GM23338 (cell line): ENCODE measurements around the gene PRR4. TPM values are rescaled to one million over a fixed set of nuclear protein-coding genes. Genes with fewer than 3 reads are reported as not detected.

ENCODE experiments used
- ATAC-seq: fragments of 200-7000 bp; cut with Tn5 transposase; 3 replicates; pipeline ENCODE4 v1.9.1; 2020
- DNase-seq: peaks from one replicate; pipeline ENCODE4 v3.0.0-alpha.2; 2015; ENCODE audit warnings: low spot score
- H2AFZ ChIP-seq: fragments of 200-600 bp; sonication (generic); 2 replicates; pipeline ENCODE4 v1.8.0; 2016; ENCODE audit warnings: antibody characterized with exemption, mild to moderate bottlenecking, moderate library complexity
- H3F3A ChIP-seq: fragments of 200-600 bp; sonication (generic); replicated peaks from 2 replicates; pipeline ENCODE4 v1.8.0; 2017; ENCODE audit warnings: antibody characterized with exemption, mixed run types, low read depth
- H3K27ac ChIP-seq: fragments of 200-600 bp; sonication (generic); 2 replicates; pipeline ENCODE4 v1.6.1; 2016; ENCODE audit warnings: low read depth
- H3K27me3 ChIP-seq: fragments of 200-600 bp; sonication (generic); 2 replicates; pipeline ENCODE4 v1.8.0; 2016; ENCODE audit warnings: mild to moderate bottlenecking, mixed run types, moderate library complexity; ENCODE audit not compliant: insufficient read depth
- H3K36me3 ChIP-seq: fragments of 200-600 bp; sonication (generic); 2 replicates; pipeline ENCODE4 v1.8.0; 2016; ENCODE audit warnings: mild to moderate bottlenecking; ENCODE audit not compliant: insufficient read depth
- H3K4me1 ChIP-seq: fragments of 200-600 bp; sonication (generic); 2 replicates; pipeline ENCODE4 v1.8.0; 2016; ENCODE audit warnings: mild to moderate bottlenecking, moderate library complexity; ENCODE audit not compliant: insufficient read depth
- H3K4me2 ChIP-seq: fragments of 200-600 bp; sonication (generic); 2 replicates; pipeline ENCODE4 v1.7.1; 2017; ENCODE audit warnings: mixed run types
- H3K4me3 ChIP-seq: fragments of 200-600 bp; sonication (generic); 2 replicates; pipeline ENCODE4 v1.6.1; 2016; ENCODE audit warnings: mixed run types
- H3K79me2 ChIP-seq: fragments of 200-600 bp; sonication (generic); replicated peaks from 2 replicates; pipeline ENCODE4 v1.8.0; 2017; ENCODE audit warnings: mild to moderate bottlenecking; ENCODE audit not compliant: insufficient read depth
- H3K9me2 ChIP-seq: fragments of 200-600 bp; sonication (generic); 2 replicates; pipeline ENCODE4 v1.8.0; 2017; ENCODE audit not compliant: insufficient read depth
- H4K20me1 ChIP-seq: fragments of 200-600 bp; sonication (generic); replicated peaks from 2 replicates; pipeline ENCODE4 v1.8.0; 2017; ENCODE audit warnings: mild to moderate bottlenecking; ENCODE audit not compliant: insufficient read depth
- H3K27ac Mint-ChIP-seq: 2 replicates; pipeline ENCODE4 v1.8.0; 2020; ENCODE audit warnings: inconsistent platforms, mild to moderate bottlenecking, moderate library complexity, mixed read lengths
- H3K27me3 Mint-ChIP-seq: 3 replicates; pipeline ENCODE4 v1.8.0; 2022; ENCODE audit warnings: low read depth, mild to moderate bottlenecking, moderate library complexity, mixed read lengths, inconsistent platforms; ENCODE audit not compliant: insufficient read depth, poor library complexity
- H3K36me3 Mint-ChIP-seq: 3 replicates; pipeline ENCODE4 v1.8.0; 2021; ENCODE audit warnings: low read depth, mild to moderate bottlenecking, inconsistent platforms, moderate library complexity, mixed read lengths
- H3K4me1 Mint-ChIP-seq: 3 replicates; pipeline ENCODE4 v1.8.0; 2020; ENCODE audit warnings: mild to moderate bottlenecking, inconsistent platforms, mixed read lengths
- H3K4me3 Mint-ChIP-seq: 3 replicates; pipeline ENCODE4 v1.8.0; 2021; ENCODE audit warnings: moderate library complexity, mild to moderate bottlenecking, inconsistent platforms, mixed read lengths
- H3K9me3 Mint-ChIP-seq: 3 replicates; pipeline ENCODE4 v1.8.0; 2020; ENCODE audit warnings: moderate library complexity, mild to moderate bottlenecking, inconsistent platforms, mixed read lengths
- CTCF ChIP-seq, 2 experiments: fragments of 200-600 bp in 1 of 2; sonication (generic) in 1 of 2; conservative IDR thresholded peaks; 2 replicates each; pipeline versions ENCODE4 v1.5.1 to v1.6.1; 2016 to 2017; ENCODE audit warnings: antibody characterized with exemption in 2 of 2, low read depth in 2 of 2, mild to moderate bottlenecking in 2 of 2, moderate library complexity in 1 of 2
- JUNB ChIP-seq: IDR thresholded peaks from one replicate; pipeline ENCODE4 v1.6.1; 2016; ENCODE audit warnings: antibody characterized with exemption; ENCODE audit not compliant: unreplicated experiment
- POLR2AphosphoS5 ChIP-seq: IDR thresholded peaks from 2 replicates; pipeline ENCODE4 v1.6.1; 2016; ENCODE audit warnings: antibody characterized with exemption, low read depth
- polyA plus RNA-seq: library from polyadenylated mRNA; unstranded; fragments of >200 nt; fragmentation: Nextera tagmentation; extraction: Ambion mirVana; gene quantifications from 2 replicates; pipeline ENCODE4 v1.2.1, GENCODE V29; 2016
- total RNA-seq: library from RNA; depleted of rRNA; stranded (reverse); fragments of >200 nt; shearing (Covaris generic); gene quantifications from 2 replicates; pipeline ENCODE4 v1.2.3, GENCODE V29; 2014
- TF ChIP-seq, protein P1 (sequence below): fragments of 250-450 bp; sonication (Bioruptor Pico); IDR thresholded peaks from 2 replicates; pipeline ENCODE4 v1.5.0; 2020; ENCODE audit warnings: mild to moderate bottlenecking, moderate library complexity

PRR4 gene
- total and polyA plus RNA-seq, 2 experiments from 2014 or later: 2.1 to 7.9 TPM

GRCh38 chr12:10826258-10826657, 23.0 kb downstream of the PRR4 start, which contains the start of gene TAS2R10:
Gene TAS2R10, minus strand, starts transcription at chr12:10826358. Its CDS starts 89 bp downstream, at chr12:10826269.
- H2AFZ ChIP-seq: no peak within 1 kb of the TSS
- H3K79me2 ChIP-seq: no peaks in the 10 kb centered on the region
- H3K4me2 ChIP-seq: no peak within 1 kb of the TSS
- Mint-ChIP-seq H3K4me1 (no peaks in the 10 kb centered on the region), H3K27me3 (no peaks in the 10 kb centered on the region), H3K4me3 (no peak within 1 kb of the TSS), H3K36me3 (no peaks in the 10 kb centered on the region), H3K27ac (no peak within 1 kb of the TSS), H3K9me3 (no peaks in the 10 kb centered on the region)
- H3K4me3 ChIP-seq: no peak within 1 kb of the TSS
- TF ChIP-seq CTCF (conservative IDR thresholded peaks at IDR 0.05; ENCODE audit: low read depth in 2 of 2) (no peak), POLR2AphosphoS5 (no peak)
- TF ChIP-seq, protein P1, sequence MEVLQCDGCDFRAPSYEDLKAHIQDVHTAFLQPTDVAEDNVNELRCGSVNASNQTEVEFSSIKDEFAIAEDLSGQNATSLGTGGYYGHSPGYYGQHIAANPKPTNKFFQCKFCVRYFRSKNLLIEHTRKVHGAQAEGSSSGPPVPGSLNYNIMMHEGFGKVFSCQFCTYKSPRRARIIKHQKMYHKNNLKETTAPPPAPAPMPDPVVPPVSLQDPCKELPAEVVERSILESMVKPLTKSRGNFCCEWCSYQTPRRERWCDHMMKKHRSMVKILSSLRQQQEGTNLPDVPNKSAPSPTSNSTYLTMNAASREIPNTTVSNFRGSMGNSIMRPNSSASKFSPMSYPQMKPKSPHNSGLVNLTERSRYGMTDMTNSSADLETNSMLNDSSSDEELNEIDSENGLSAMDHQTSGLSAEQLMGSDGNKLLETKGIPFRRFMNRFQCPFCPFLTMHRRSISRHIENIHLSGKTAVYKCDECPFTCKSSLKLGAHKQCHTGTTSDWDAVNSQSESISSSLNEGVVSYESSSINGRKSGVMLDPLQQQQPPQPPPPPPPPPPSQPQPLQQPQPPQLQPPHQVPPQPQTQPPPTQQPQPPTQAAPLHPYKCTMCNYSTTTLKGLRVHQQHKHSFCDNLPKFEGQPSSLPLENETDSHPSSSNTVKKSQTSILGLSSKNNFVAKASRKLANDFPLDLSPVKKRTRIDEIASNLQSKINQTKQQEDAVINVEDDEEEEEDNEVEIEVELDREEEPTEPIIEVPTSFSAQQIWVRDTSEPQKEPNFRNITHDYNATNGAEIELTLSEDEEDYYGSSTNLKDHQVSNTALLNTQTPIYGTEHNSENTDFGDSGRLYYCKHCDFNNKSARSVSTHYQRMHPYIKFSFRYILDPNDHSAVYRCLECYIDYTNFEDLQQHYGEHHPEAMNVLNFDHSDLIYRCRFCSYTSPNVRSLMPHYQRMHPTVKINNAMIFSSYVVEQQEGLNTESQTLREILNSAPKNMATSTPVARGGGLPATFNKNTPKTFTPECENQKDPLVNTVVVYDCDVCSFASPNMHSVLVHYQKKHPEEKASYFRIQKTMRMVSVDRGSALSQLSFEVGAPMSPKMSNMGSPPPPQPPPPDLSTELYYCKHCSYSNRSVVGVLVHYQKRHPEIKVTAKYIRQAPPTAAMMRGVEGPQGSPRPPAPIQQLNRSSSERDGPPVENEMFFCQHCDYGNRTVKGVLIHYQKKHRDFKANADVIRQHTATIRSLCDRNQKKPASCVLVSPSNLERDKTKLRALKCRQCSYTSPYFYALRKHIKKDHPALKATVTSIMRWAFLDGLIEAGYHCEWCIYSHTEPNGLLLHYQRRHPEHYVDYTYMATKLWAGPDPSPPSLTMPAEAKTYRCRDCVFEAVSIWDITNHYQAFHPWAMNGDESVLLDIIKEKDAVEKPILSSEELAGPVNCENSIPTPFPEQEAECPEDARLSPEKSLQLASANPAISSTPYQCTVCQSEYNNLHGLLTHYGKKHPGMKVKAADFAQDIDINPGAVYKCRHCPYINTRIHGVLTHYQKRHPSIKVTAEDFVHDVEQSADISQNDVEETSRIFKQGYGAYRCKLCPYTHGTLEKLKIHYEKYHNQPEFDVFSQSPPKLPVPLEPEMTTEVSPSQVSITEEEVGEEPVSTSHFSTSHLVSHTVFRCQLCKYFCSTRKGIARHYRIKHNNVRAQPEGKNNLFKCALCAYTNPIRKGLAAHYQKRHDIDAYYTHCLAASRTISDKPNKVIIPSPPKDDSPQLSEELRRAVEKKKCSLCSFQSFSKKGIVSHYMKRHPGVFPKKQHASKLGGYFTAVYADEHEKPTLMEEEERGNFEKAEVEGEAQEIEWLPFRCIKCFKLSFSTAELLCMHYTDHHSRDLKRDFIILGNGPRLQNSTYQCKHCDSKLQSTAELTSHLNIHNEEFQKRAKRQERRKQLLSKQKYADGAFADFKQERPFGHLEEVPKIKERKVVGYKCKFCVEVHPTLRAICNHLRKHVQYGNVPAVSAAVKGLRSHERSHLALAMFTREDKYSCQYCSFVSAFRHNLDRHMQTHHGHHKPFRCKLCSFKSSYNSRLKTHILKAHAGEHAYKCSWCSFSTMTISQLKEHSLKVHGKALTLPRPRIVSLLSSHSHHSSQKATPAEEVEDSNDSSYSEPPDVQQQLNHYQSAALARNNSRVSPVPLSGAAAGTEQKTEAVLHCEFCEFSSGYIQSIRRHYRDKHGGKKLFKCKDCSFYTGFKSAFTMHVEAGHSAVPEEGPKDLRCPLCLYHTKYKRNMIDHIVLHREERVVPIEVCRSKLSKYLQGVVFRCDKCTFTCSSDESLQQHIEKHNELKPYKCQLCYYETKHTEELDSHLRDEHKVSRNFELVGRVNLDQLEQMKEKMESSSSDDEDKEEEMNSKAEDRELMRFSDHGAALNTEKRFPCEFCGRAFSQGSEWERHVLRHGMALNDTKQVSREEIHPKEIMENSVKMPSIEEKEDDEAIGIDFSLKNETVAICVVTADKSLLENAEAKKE (CRISPR knock-in tag): no peak
- H3F3A ChIP-seq: no peaks in the 10 kb centered on the region
- no peaks in the 10 kb centered on the region for H3K4me1 ChIP-seq
- no peak for ATAC-seq
- no peak within 1 kb of the TSS for H3K27ac ChIP-seq
- no peaks in the 10 kb centered on the region for H3K9me2 ChIP-seq
- no peak for DNase-seq
- no peaks in the 10 kb centered on the region for H4K20me1 ChIP-seq
- no peaks in the 10 kb centered on the region for H3K36me3 ChIP-seq
- H3K27me3 ChIP-seq: no peaks in the 10 kb centered on the region

DNA sequence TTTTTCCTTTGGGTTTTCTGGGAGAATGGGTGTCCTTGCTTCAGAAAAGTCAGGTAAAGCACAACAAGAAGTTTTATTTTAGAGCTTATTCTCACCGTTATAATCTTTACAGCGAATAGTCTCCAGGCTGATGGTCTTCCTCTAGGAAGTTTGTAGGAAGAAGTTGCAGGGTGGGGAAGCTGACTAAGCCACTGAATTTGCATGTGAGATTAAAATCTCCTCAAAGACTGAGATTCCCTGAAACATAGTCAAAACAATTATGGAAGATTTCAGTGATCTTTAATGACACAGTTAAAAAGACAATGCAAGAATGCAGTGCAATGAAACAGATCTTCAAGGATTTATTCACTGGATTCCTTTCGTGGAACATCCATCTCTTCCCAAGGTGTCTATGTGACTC, 24.3 kb downstream of the PRR4 start:
- Histone ChIP-seq H3K79me2 (no peaks in the 10 kb centered on the region), H3K27ac (no peak overlapping the region), H3K36me3 (no peaks in the 10 kb centered on the region), H3K9me2 (no peaks in the 10 kb centered on the region), H4K20me1 (no peaks in the 10 kb centered on the region), H3F3A (no peaks in the 10 kb centered on the region), H3K4me1 (no peaks in the 10 kb centered on the region), H3K4me3 (no peak overlapping the region), H3K4me2 (no peak overlapping the region), H2AFZ (no peak overlapping the region), H3K27me3 (no peaks in the 10 kb centered on the region)
- ATAC-seq (no peak), DNase-seq (no peak)
- H3K27ac Mint-ChIP-seq: no peak overlapping the region
- no peaks in the 10 kb centered on the region for H3K36me3 Mint-ChIP-seq
- H3K27me3 Mint-ChIP-seq: no peaks in the 10 kb centered on the region
- no peaks in the 10 kb centered on the region for H3K4me1 Mint-ChIP-seq
- H3K4me3 Mint-ChIP-seq: no peak overlapping the region
- H3K9me3 Mint-ChIP-seq: no peaks in the 10 kb centered on the region
- TF ChIP-seq JUNB (no peak), POLR2AphosphoS5 (no peak)
- TF ChIP-seq, protein P1 (CRISPR knock-in tag): no peak
